ENCODE measurements around the gene PSG5. TPM values are rescaled to one million over a fixed set of nuclear protein-coding genes. Genes with fewer than 3 reads are reported as not detected.
"Not testable (repeated sequence)": the region's sequence is repeated elsewhere in the genome, so short reads cannot be mapped to it uniquely, and the experiment has no call there.

Gene PSG5
- polyA plus RNA-seq, 1 donor = not detected

DNA sequence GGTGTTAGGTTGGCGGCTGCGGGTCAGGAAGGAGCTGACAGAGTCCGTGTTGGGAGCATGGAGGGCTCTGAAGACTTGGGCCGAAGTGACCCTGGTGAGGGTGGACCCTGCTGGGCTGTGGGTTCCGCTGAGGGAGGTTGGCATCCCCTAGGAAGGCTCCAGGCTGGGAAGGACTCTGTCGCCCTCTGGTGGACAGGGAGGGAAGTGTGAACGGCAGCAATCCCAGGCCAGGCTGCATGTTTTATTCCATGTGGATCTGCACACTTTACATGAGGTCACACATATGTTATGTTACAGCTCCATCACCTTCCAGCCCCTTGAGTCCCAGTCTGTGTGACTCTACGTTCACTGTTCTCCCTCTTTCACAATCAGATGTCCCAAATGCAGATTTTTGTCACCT is 20.8 kb upstream of the PSG5 start:
- DNase-seq = not testable (repeated sequence)

DNA sequence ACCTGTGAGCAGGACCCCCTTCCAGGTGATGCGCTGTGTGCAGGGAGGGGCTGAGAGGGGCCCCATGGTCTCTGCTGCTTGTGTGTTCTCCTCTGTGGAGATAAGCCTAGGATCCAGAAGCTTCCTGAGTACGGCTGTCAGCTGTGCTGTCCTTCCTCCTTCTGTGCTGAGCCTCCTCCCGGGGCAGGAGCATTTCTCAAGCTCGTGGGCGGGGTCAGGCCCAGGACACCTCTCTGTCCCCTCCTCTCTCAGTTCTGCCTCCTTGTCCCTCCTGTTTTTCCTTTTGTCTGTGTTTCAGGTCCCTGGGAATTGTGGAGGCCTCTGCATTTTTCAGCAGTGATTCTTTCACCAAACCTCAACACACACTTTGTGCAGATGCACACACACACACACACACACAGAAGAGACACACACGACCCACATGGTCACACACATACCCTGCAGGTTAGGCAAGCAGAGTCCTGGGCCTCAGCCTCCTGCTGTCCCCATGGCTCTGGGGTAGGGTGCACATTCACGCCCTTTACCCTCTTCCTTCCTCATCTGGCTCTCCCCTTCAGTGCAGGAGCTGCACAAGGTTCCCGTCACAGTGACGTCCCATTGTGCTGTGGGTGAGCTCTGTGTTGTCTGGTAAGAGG is 19.3 kb upstream of the PSG5 start, which contains the start of gene PSG4:
PSG4 (minus strand) TSS at position 168 of the 635 bp plus-strand sequence; CDS start at position 66, 102 bp downstream.
- not testable (repeated sequence) for H3K27ac ChIP-seq (ENCODE audit: low read length); DNase-seq; H3K4me3 ChIP-seq (ENCODE audit: low read length); H3K27me3 ChIP-seq (ENCODE audit: control insufficient read depth, insufficient read depth, low read length); H3K4me1 ChIP-seq (ENCODE audit: control insufficient read depth, insufficient read depth, low read length); H3K36me3 ChIP-seq (ENCODE audit: control insufficient read depth, insufficient read depth, low read length); H3K9me3 ChIP-seq (ENCODE audit: control insufficient read depth, low read depth, low read length)
- WGBS (ENCODE audit: insufficient coverage, low lambda C conversion rate) = no CpG with 5 or more reads among the region's 9 CpGs

More for the DNA sequence above, 20.8 kb upstream of the PSG5 start:
- not testable (repeated sequence) for H3K9me3 ChIP-seq (ENCODE audit: control insufficient read depth, low read depth, low read length); H3K27me3 ChIP-seq (ENCODE audit: control insufficient read depth, insufficient read depth, low read length); H3K4me3 ChIP-seq (ENCODE audit: low read length); H3K27ac ChIP-seq (ENCODE audit: low read length); H3K4me1 ChIP-seq (ENCODE audit: control insufficient read depth, insufficient read depth, low read length); H3K36me3 ChIP-seq (ENCODE audit: control insufficient read depth, insufficient read depth, low read length)
- no CpG with 5 or more reads among the region's 8 CpGs for WGBS (ENCODE audit: insufficient coverage, low lambda C conversion rate)

DNA sequence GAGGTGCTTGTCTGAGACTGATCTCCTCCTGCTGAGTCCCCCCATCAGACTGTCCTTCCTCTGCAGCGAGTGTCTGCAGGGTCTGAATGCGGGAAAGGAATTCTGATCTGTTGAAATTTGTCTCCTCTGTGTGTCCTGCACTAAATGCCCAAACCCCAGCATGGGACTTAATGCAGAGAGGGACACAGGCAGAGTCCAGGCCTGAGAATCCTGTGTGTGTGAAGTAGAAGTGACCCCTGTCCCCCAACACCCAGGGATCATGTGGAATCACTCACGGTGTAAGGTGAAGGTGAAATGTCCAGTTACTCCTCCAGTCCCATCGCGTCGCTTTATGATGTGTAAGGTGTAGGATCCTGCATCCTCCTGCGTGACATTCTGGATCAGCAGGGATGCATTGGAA is 17.3 kb upstream of the PSG5 start:
- H3K36me3 ChIP-seq (ENCODE audit: control insufficient read depth, insufficient read depth, low read length); H3K9me3 ChIP-seq (ENCODE audit: control insufficient read depth, low read depth, low read length); H3K4me3 ChIP-seq (ENCODE audit: low read length); DNase-seq; H3K4me1 ChIP-seq (ENCODE audit: control insufficient read depth, insufficient read depth, low read length); H3K27me3 ChIP-seq (ENCODE audit: control insufficient read depth, insufficient read depth, low read length); H3K27ac ChIP-seq (ENCODE audit: low read length): not testable (repeated sequence)
- WGBS (ENCODE audit: insufficient coverage, low lambda C conversion rate) = no CpG with 5 or more reads among the region's 7 CpGs

DNA sequence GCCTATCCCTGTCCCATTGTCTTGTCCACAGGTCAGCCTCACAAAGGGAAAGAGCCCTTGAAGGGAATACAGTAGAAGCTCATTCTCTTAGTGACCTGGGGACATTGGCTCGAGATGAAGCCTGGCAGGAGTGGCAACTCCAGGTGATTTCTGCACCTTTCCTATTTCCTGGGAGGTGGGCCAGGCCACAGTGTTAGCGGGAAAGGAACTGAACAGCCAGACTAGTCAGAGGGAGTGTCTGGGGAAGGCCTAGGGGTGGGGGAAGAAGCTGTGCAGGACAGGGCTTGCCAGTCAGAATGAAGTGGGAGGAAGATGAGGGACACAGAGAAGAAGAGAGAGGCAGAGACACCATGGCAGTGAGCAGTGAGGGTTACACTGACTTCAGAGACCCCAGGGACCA is 15.6 kb upstream of the PSG5 start:
- WGBS (ENCODE audit: insufficient coverage, low lambda C conversion rate) = no CpG with 5 or more reads among the region's 2 CpGs
- H3K27ac ChIP-seq (ENCODE audit: low read length) = not testable (repeated sequence)

DNA sequence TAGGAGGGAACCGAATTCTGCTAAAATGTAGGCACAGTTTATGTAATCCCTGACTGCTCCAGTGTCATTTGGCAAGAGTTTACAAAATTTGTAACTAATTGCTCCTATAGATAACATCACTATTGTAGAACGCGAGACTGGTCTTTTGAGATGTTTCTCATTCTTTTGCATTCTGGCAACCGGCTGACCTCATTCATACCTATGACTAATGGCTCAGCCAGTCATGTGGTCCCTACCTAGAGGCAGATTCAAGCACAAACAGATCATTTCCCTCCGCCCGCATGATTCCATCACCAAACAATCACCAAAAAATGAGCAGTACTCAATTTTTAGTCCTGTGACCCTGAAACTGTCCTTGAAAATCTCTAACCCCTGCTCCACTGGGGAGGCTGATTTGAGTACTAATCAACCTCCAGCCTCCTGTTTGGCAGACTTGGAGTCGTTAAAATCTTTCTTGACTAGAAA is 15.0 kb upstream of the PSG5 start:
- H3K4me3 ChIP-seq (ENCODE audit: low read length); H3K36me3 ChIP-seq (ENCODE audit: control insufficient read depth, insufficient read depth, low read length); H3K4me1 ChIP-seq (ENCODE audit: control insufficient read depth, insufficient read depth, low read length); H3K9me3 ChIP-seq (ENCODE audit: control insufficient read depth, low read depth, low read length); H3K27ac ChIP-seq (ENCODE audit: low read length); DNase-seq; H3K27me3 ChIP-seq (ENCODE audit: control insufficient read depth, insufficient read depth, low read length): not testable (repeated sequence)
- no CpG with 5 or more reads among the region's 7 CpGs for whole genome bisulfite sequencing (ENCODE audit: insufficient coverage, low lambda C conversion rate)

More for the DNA sequence above, 15.6 kb upstream of the PSG5 start:
- not testable (repeated sequence) for H3K4me3 ChIP-seq (ENCODE audit: low read length); H3K9me3 ChIP-seq (ENCODE audit: control insufficient read depth, low read depth, low read length); H3K36me3 ChIP-seq (ENCODE audit: control insufficient read depth, insufficient read depth, low read length); H3K27me3 ChIP-seq (ENCODE audit: control insufficient read depth, insufficient read depth, low read length); H3K4me1 ChIP-seq (ENCODE audit: control insufficient read depth, insufficient read depth, low read length); DNase-seq

DNA sequence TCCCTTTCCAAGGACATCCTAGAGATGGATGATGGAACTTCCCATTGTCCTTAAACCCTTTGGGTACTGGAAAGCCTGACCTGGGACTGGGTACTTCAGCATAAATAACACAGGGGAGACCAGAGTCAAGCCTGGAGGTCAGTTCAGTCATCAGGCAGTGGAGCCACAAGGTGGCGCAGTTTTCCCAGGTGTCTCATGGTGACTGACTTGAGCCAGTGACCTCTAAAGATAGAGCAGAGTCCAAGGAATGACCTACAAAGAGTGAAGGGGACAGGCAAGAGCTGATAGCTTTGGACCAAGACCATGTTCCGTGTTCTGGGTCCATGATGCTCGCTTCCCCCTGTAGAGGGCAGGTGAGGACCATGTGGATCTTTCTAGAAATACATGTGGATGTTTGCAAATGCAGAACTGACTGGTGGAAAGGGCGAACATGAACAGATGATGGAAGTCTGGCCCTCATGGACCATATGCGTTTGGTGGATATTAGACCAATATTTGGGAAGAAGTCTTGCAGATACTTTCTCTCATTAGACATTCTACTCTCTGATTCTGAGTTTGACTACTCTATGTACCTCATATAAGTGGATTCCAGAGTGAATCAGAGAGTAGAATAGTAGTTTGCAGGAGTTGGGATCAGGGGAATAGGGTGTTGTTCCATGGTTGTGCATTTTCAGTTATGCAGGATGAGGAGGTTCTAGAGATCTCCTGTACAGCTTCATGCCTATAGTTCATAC is 12.5 kb upstream of the PSG5 start:
- H3K9me3 ChIP-seq (ENCODE audit: control insufficient read depth, low read depth, low read length); H3K27ac ChIP-seq (ENCODE audit: low read length); H3K36me3 ChIP-seq (ENCODE audit: control insufficient read depth, insufficient read depth, low read length); H3K4me1 ChIP-seq (ENCODE audit: control insufficient read depth, insufficient read depth, low read length); DNase-seq; H3K4me3 ChIP-seq (ENCODE audit: low read length); H3K27me3 ChIP-seq (ENCODE audit: control insufficient read depth, insufficient read depth, low read length): not testable (repeated sequence)
- no CpG with 5 or more reads among the region's 5 CpGs for WGBS (ENCODE audit: insufficient coverage, low lambda C conversion rate)

DNA sequence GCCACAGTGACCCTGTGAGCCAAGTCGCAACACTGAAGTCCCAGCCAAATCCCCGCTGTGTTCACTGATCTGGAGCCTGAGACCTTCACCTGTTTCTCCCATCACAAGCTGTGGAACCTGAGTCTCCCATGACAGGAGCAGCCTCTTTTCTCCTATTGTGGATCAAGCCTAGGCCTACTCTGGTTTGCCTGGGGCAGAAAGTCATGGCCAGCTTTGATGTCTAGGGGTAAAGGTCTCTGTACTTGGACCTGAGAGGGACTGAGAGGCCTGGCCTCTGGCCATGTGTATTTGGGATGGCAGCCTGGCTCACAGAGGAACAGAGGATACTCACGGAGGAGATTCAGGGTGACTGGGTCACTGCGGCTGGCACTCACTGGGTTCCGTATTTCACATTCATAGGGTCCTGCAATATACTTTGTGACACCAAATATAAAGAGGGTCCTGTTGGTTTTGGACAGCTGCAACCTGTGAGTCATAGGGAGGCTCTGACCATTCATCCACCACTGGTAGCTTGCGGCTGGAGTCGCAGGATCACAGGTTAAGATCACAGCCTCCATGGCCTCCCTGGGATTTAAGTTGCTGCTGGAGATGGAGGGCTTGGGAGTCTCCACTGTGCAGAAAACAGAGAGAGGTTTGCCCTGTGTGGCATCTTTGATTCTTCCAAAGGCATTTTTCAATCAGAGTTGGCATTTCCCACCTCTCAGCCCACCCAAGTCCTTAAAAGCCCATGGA is 11.5 kb upstream of the PSG5 start:
- H3K27ac ChIP-seq (ENCODE audit: low read length); H3K9me3 ChIP-seq (ENCODE audit: control insufficient read depth, low read depth, low read length); DNase-seq; H3K4me1 ChIP-seq (ENCODE audit: control insufficient read depth, insufficient read depth, low read length); H3K4me3 ChIP-seq (ENCODE audit: low read length); H3K36me3 ChIP-seq (ENCODE audit: control insufficient read depth, insufficient read depth, low read length); H3K27me3 ChIP-seq (ENCODE audit: control insufficient read depth, insufficient read depth, low read length): not testable (repeated sequence)
- WGBS (ENCODE audit: insufficient coverage, low lambda C conversion rate) = no CpG with 5 or more reads among the region's 7 CpGs

DNA sequence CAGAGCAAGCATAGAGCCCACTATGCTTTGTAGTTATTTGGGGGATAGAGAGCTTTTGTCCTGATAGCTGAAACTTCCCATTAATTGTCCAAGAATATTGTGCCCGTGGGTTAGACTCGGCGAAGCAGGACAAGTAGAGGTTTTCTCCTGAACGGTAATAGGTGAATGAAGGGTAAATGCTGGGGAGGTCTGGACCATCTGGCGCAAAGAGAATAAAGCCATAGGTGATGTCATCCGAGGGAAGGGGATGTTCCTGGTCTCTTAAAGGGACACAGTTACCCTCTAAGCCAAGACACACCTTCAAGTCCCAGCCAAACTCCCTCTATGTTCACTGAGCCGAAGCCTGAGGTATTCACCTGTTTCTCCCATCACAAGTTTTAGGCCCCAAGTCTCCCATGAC is 8.1 kb upstream of the PSG5 start:
- no CpG with 5 or more reads among the region's 7 CpGs for WGBS (ENCODE audit: insufficient coverage, low lambda C conversion rate)
- H3K27ac ChIP-seq (ENCODE audit: low read length); H3K27me3 ChIP-seq (ENCODE audit: control insufficient read depth, insufficient read depth, low read length); H3K9me3 ChIP-seq (ENCODE audit: control insufficient read depth, low read depth, low read length); H3K36me3 ChIP-seq (ENCODE audit: control insufficient read depth, insufficient read depth, low read length); DNase-seq; H3K4me1 ChIP-seq (ENCODE audit: control insufficient read depth, insufficient read depth, low read length); H3K4me3 ChIP-seq (ENCODE audit: low read length): not testable (repeated sequence)

DNA sequence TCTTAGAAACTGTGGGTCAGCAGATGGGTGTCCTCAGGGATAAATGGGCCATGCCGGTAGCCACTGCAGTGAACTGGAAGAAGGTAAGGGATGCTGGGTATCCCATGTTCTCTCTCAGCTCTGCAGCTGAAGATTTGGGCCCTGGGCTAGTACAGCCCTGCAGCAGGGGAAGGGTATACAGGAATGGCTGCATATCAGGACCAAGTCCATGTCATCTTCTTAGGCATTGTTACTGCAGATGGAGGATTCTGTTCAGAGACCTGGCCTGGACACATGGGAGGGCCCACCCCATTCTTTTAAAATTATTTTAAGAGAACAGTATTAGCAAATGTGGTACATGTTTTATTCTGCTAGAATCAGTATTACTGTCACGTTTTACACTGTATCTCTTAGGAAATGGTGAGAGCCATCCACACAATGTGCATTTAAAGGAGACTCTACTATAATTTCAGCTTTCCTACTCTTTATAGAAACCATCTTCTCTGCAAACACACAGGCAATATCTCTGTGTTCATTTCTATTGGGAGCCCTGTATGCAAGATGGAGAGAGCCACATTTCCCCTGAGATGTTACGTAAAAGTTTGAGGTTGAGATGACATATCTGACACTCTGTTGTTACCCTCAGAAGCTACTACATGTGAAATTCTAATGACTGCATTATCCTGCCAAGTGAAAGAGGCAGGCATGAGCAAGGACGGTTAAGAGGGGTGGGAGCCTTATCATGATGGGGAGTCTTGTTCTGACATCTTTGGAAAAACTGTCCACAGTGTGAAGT is 6.2 kb upstream of the PSG5 start:
- not testable (repeated sequence) for H3K36me3 ChIP-seq (ENCODE audit: control insufficient read depth, insufficient read depth, low read length); DNase-seq; H3K4me3 ChIP-seq (ENCODE audit: low read length); H3K4me1 ChIP-seq (ENCODE audit: control insufficient read depth, insufficient read depth, low read length); H3K27ac ChIP-seq (ENCODE audit: low read length); H3K9me3 ChIP-seq (ENCODE audit: control insufficient read depth, low read depth, low read length); H3K27me3 ChIP-seq (ENCODE audit: control insufficient read depth, insufficient read depth, low read length)
- no CpG with 5 or more reads among the region's 4 CpGs for WGBS (ENCODE audit: insufficient coverage, low lambda C conversion rate)

DNA sequence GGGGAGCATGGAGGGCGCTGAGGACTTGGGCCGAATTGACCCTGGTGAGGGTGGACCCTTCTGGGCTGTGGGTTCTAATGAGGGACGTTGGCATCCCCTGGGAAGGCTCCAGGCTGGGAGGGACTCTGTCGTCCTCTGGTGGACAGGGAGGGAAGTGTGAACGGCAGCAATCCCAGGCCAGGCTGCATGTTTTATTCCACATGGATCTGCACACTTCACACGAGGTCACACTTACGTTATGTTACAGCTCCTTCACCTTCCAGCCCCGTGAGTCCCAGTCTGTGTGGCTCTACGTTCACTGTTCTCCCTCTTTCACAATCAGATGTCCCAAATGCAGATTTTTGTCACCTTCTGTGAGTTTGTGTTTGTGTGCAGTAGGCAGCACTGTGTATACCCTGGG is 1.8 kb upstream of the PSG5 start:
- not testable (repeated sequence) for H3K27me3 ChIP-seq (ENCODE audit: control insufficient read depth, insufficient read depth, low read length); H3K4me3 ChIP-seq (ENCODE audit: low read length); H3K27ac ChIP-seq (ENCODE audit: low read length); H3K36me3 ChIP-seq (ENCODE audit: control insufficient read depth, insufficient read depth, low read length); H3K4me1 ChIP-seq (ENCODE audit: control insufficient read depth, insufficient read depth, low read length); DNase-seq; H3K9me3 ChIP-seq (ENCODE audit: control insufficient read depth, low read depth, low read length)
- WGBS (ENCODE audit: insufficient coverage, low lambda C conversion rate) = no CpG with 5 or more reads among the region's 9 CpGs
